ENCODE data around the gene RNPEPL1.

- TF ChIP-seq CTCF (IDR thresholded peaks at IDR 0.05) (no peak), SIN3A (IDR thresholded peaks at IDR 0.05; ENCODE audit: borderline replicate concordance, insufficient read depth, low read depth, low read length) (no peak)
Measured at GRCh38 chr2:240591226-240591625, 22.9 kb downstream of the RNPEPL1 start.
